ENCODE data around the gene TSPAN9. TPM values are rescaled to one million over a fixed set of nuclear protein-coding genes. Genes with fewer than 3 reads are reported as not detected.
A peak's percentile ranks its signal among the peaks of the same experiment; 100 is the strongest.

The TSPAN9 gene
- polyA plus RNA-seq, 3 donors: 0.15 to 0.34 (median 0.25) TPM

- Histone ChIP-seq H3K4me3 (replicated peaks in 1 of 3; ENCODE audit: low read depth in 2 of 3, low read length in 3 of 3) (no peak overlapping the region), H3K4me2 (replicated peaks; ENCODE audit: extremely low read depth, low read length, poor library complexity, severe bottlenecking) (no peak overlapping the region), H4K20me1 (ENCODE audit: insufficient read depth, low read length) (no peaks in the 10 kb centered on the region), H3K79me2 (ENCODE audit: insufficient read depth, low read length) (no peaks in the 10 kb centered on the region), H3K4me1 (ENCODE audit: control insufficient read depth in 1 of 2, insufficient read depth in 2 of 2, low read length in 2 of 2) (no peaks in the 10 kb centered on the region), H2AFZ (ENCODE audit: insufficient read depth, low read depth, low read length, poor library complexity, severe bottlenecking) (no peak overlapping the region), H3K27ac (ENCODE audit: low read depth in 1 of 2, low read length in 2 of 2) (no peak overlapping the region), H3K36me3 (replicated peaks in 1 of 2; ENCODE audit: control insufficient read depth in 1 of 2, insufficient read depth in 2 of 2, low read length in 2 of 2) (no peaks in the 10 kb centered on the region), H3K27me3 (ENCODE audit: control insufficient read depth in 2 of 2, insufficient read depth in 2 of 2, low read length in 2 of 2) (peaks cover 23 to 76% of the 10 kb centered on the region in 2 donors), H3K9me3 (replicated peaks in 1 of 2; ENCODE audit: control insufficient read depth in 1 of 2, insufficient read depth in 1 of 2, low read length in 2 of 2) (no peaks in the 10 kb centered on the region), H3K9ac (ENCODE audit: insufficient read depth, low read length, poor library complexity, severe bottlenecking) (no peak overlapping the region)
- H3K4me3 Mint-ChIP-seq: peak overlapping the region in 1 of 2 donors; percentile 33
- intact Hi-C loops (cut with micrococcal nuclease): no loop called here
- DNase-seq: no peak
- TF ChIP-seq CTCF (IDR thresholded peaks at IDR 0.05): no peak
- H3K27me3 Mint-ChIP-seq (ENCODE audit: low read depth in 3 of 3): peaks cover 43 to 87% (median 73%) of the 10 kb centered on the region in 3 donors
- no peaks in the 10 kb centered on the region for H3K36me3 Mint-ChIP-seq
- H3K4me1 Mint-ChIP-seq: no peaks in the 10 kb centered on the region
- H3K27ac Mint-ChIP-seq: peak overlapping the region in 1 of 7 donors; percentile 52
- 79% methylated on average over 3 of the region's 3 CpGs for WGBS (ENCODE audit: insufficient coverage)
- peaks cover 0 to 2% (median 0%) of the 10 kb centered on the region in 7 donors for H3K9me3 Mint-ChIP-seq
Observed at GRCh38 chr12:3117591-3118015, 40.4 kb downstream of the TSPAN9 start.

DNA sequence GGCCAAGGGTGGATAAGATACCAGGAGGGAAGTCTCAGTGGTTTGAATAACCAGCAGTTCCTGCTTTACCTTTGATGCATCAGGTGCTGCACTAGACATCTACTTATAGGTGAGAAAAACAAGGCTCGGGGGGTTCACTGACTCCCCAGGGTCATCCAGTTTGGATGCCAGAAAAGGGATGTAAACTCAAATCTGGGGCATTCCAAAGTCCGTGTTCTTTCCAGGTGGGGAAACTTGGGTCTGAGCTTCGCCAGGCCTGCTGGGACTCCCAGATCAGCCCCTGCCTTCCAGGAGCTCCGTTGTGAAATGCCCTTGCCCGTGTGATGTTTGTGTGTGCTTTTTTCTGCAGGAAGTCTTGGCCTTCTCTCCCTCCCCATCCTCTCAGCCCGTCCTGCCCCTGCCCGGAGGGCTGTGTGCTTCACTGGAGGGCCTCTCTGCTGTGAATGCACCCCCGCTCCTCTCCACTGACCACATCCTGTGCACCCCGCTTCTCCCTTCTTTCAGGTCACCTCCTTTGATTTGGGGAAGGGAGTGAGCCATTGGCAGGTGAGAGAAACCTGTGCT lies 42.1 kb downstream of the TSPAN9 start:
- Mint-ChIP-seq H3K4me1 (no peaks in the 10 kb centered on the region), H3K27ac (no peak overlapping the region), H3K4me3 (peak overlapping the region in 1 of 2 donors; percentile 43), H3K9me3 (peaks cover under 1 to 7% (median 4%) of the 10 kb centered on the region in 7 donors), H3K36me3 (no peaks in the 10 kb centered on the region), H3K27me3 (ENCODE audit: low read depth in 3 of 3) (peaks cover 49 to 95% (median 84%) of the 10 kb centered on the region in 3 donors)
- Histone ChIP-seq H3K9me3 (replicated peaks in 1 of 2; ENCODE audit: control insufficient read depth in 1 of 2, insufficient read depth in 1 of 2, low read length in 2 of 2) (peaks cover 4 to 7% of the 10 kb centered on the region in 2 donors), H3K4me1 (ENCODE audit: control insufficient read depth in 1 of 2, insufficient read depth in 2 of 2, low read length in 2 of 2) (no peaks in the 10 kb centered on the region), H3K4me3 (replicated peaks in 1 of 3; ENCODE audit: low read depth in 2 of 3, low read length in 3 of 3) (no peak overlapping the region), H2AFZ (ENCODE audit: insufficient read depth, low read depth, low read length, poor library complexity, severe bottlenecking) (no peak overlapping the region), H3K9ac (ENCODE audit: insufficient read depth, low read length, poor library complexity, severe bottlenecking) (no peak overlapping the region), H4K20me1 (ENCODE audit: insufficient read depth, low read length) (no peaks in the 10 kb centered on the region), H3K36me3 (replicated peaks in 1 of 2; ENCODE audit: control insufficient read depth in 1 of 2, insufficient read depth in 2 of 2, low read length in 2 of 2) (no peaks in the 10 kb centered on the region), H3K4me2 (replicated peaks; ENCODE audit: extremely low read depth, low read length, poor library complexity, severe bottlenecking) (no peak overlapping the region), H3K27ac (ENCODE audit: low read depth in 1 of 2, low read length in 2 of 2) (no peak overlapping the region), H3K79me2 (ENCODE audit: insufficient read depth, low read length) (no peaks in the 10 kb centered on the region), H3K27me3 (ENCODE audit: control insufficient read depth in 2 of 2, insufficient read depth in 2 of 2, low read length in 2 of 2) (peaks cover 31 to 83% of the 10 kb centered on the region in 2 donors)
- WGBS (ENCODE audit: insufficient coverage): 67% methylated on average over 1 of the region's 9 CpGs
- intact Hi-C loops (cut with micrococcal nuclease): no loop called here
- DNase-seq: no peak
- TF ChIP-seq CTCF (IDR thresholded peaks at IDR 0.05): no peak
